ENCODE measurements around the gene OCA2. TPM values are rescaled to one million over a fixed set of nuclear protein-coding genes. Genes with fewer than 3 reads are reported as not detected.

Gene OCA2
- total RNA-seq, 1 experiment from 2014 or later, result 0.57 TPM

DNA sequence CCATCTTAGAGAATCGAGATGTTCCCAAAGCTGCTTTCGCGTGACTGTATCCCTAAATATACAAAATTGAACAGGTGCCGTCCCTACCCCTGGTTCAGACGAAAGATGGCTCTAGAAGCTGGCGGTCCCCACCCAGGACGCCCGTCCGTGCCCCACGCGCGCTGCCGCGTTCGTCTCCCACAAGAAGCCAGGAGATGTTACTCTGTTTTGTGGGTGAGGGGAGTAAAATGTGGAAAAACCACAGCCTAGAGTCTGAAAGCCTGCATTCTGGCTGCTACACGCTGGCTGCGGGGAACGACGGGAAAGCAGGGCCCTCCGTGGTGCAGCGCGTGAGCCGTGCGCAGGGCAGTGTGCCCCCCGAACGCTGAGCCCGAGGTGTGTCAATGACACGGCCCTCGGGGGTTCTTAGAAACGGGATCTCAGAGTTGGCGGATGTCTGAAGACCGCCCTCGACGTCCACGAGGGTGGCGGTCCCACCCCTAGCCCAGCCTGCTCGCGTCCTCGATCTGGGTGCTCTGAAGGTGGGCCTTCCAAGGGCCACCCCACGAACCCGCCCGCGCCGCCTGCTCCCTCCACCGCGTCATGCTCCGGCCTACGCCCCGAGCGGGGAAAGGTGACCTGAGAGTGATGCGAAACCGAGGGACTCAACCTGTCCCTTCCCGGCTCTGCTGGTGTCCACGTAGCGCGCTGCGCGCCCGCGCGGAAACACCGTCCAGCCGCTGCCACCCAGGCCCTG, 95.6 kb downstream of the OCA2 start:
- Mint-ChIP-seq H3K27me3 (ENCODE audit: insufficient read depth, unreplicated experiment) (peaks cover 6% of the 10 kb centered on the region), H3K4me3 (ENCODE audit: unreplicated experiment) (no peak overlapping the region), H3K9me3 (ENCODE audit: unreplicated experiment) (no peaks in the 10 kb centered on the region), H3K27ac (ENCODE audit: unreplicated experiment) (no peak overlapping the region), H3K36me3 (ENCODE audit: insufficient read depth, unreplicated experiment) (no peaks in the 10 kb centered on the region), H3K4me1 (ENCODE audit: low read depth, unreplicated experiment) (no peaks in the 10 kb centered on the region)
- Histone ChIP-seq H3K9me3 (peaks cover 3% of the 10 kb centered on the region), H3K4me3 (ENCODE audit: low read depth, low read length) (no peak overlapping the region), H3K27me3 (replicated peaks; ENCODE audit: control insufficient read depth, insufficient read depth, low read length) (no peaks in the 10 kb centered on the region), H3K4me1 (no peaks in the 10 kb centered on the region), H3K36me3 (ENCODE audit: control insufficient read depth, insufficient read depth, low read length) (no peaks in the 10 kb centered on the region)
- BruUV-seq (replicated peaks), result no TSS peak
- intact Hi-C loops (cut with micrococcal nuclease; ENCODE audit: unreplicated experiment), result no loop called here
- CTCF ChIA-PET, result no interaction called here
- POLR2A ChIA-PET, result no interaction called here
- TF ChIP-seq, protein P1, sequence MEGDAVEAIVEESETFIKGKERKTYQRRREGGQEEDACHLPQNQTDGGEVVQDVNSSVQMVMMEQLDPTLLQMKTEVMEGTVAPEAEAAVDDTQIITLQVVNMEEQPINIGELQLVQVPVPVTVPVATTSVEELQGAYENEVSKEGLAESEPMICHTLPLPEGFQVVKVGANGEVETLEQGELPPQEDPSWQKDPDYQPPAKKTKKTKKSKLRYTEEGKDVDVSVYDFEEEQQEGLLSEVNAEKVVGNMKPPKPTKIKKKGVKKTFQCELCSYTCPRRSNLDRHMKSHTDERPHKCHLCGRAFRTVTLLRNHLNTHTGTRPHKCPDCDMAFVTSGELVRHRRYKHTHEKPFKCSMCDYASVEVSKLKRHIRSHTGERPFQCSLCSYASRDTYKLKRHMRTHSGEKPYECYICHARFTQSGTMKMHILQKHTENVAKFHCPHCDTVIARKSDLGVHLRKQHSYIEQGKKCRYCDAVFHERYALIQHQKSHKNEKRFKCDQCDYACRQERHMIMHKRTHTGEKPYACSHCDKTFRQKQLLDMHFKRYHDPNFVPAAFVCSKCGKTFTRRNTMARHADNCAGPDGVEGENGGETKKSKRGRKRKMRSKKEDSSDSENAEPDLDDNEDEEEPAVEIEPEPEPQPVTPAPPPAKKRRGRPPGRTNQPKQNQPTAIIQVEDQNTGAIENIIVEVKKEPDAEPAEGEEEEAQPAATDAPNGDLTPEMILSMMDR (IDR thresholded peaks at IDR 0.05; ENCODE audit: insufficient read depth in 1 of 2, low read depth in 1 of 2, low read length in 1 of 2, severe bottlenecking in 1 of 2, unreplicated experiment in 1 of 2), result no peak
- no peak for DNase-seq

DNA sequence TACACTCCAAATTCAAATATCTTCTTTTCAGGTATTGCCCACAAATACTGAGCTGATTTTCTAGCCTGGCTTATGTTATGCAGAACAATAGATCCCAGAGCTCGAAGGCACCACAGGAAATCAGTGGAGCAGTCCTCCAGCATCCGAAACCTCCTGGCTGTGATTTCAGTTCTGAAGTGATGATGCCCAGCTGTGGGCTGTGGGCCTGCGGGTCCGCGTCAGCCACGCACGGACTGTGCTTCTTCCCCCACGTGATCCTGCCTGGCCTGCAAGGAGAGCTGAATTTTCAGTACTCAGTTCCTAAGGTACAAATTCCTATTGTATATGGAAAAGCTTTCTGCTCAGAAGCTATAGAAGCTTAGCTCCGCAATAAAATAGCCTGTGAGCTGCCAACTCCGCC, 96.2 kb downstream of the OCA2 start:
- no peak overlapping the region for H3K4me3 ChIP-seq (ENCODE audit: low read depth, low read length)
- TF ChIP-seq, protein P1 (IDR thresholded peaks at IDR 0.05; ENCODE audit: insufficient read depth in 1 of 2, low read depth in 1 of 2, low read length in 1 of 2, severe bottlenecking in 1 of 2, unreplicated experiment in 1 of 2), result no peak
- CTCF ChIA-PET, result no interaction called here
- intact Hi-C loops (cut with micrococcal nuclease; ENCODE audit: unreplicated experiment), result no loop called here
- no peaks in the 10 kb centered on the region for H3K27me3 ChIP-seq (replicated peaks; ENCODE audit: control insufficient read depth, insufficient read depth, low read length)
- Mint-ChIP-seq H3K9me3 (ENCODE audit: unreplicated experiment) (no peaks in the 10 kb centered on the region), H3K36me3 (ENCODE audit: insufficient read depth, unreplicated experiment) (no peaks in the 10 kb centered on the region), H3K4me1 (ENCODE audit: low read depth, unreplicated experiment) (no peaks in the 10 kb centered on the region), H3K27me3 (ENCODE audit: insufficient read depth, unreplicated experiment) (peaks cover 6% of the 10 kb centered on the region), H3K27ac (ENCODE audit: unreplicated experiment) (no peak overlapping the region), H3K4me3 (ENCODE audit: unreplicated experiment) (no peak overlapping the region)
- H3K9me3 ChIP-seq, result peaks cover 3% of the 10 kb centered on the region
- POLR2A ChIA-PET, result no interaction called here
- no peaks in the 10 kb centered on the region for H3K36me3 ChIP-seq (ENCODE audit: control insufficient read depth, insufficient read depth, low read length)
- H3K4me1 ChIP-seq, result no peaks in the 10 kb centered on the region
- no TSS peak for BruUV-seq (replicated peaks)
- no peak for DNase-seq

DNA sequence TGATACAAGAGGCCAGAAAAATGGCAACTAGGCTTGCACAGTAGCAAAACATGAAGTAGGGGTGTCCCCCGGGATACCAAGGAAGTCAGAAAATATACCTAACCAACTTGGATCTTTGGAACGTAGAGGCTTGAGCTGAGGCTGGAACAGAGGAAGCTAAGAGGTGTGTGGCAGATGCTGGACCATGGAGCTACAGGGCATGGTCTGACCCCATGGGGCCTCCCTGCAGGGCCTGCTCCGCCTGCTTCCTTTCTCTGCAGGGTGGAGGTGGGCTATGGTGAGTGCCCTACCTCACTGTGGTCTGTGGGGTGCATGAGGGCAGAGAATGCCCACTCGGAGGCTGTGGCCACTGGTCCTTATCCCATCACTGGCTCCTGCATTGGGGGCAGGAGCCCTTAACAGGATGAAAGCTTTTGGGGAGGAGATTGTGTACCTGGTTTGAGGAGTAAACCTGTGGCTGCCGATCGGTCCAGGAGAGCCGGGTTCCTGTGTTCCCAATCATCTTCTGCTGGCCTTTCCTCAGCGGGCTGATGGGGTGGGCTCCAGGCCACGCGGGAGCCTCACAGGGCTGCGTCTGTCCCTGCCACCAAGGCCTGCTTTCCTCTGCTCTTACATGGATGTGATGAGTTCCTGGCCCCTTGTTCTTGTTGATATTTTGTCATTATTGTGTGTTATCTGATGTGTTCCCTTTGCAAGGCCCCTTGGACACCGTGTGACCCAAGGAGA, 96.8 kb downstream of the OCA2 start:
- Mint-ChIP-seq H3K27me3 (ENCODE audit: insufficient read depth, unreplicated experiment) (peaks cover 6% of the 10 kb centered on the region), H3K4me1 (ENCODE audit: low read depth, unreplicated experiment) (no peaks in the 10 kb centered on the region), H3K9me3 (ENCODE audit: unreplicated experiment) (peaks cover under 1% of the 10 kb centered on the region), H3K27ac (ENCODE audit: unreplicated experiment) (no peak overlapping the region), H3K4me3 (ENCODE audit: unreplicated experiment) (no peak overlapping the region), H3K36me3 (ENCODE audit: insufficient read depth, unreplicated experiment) (no peaks in the 10 kb centered on the region)
- Histone ChIP-seq H3K4me1 (no peaks in the 10 kb centered on the region), H3K27me3 (replicated peaks; ENCODE audit: control insufficient read depth, insufficient read depth, low read length) (no peaks in the 10 kb centered on the region), H3K9me3 (peaks cover 3% of the 10 kb centered on the region), H3K36me3 (ENCODE audit: control insufficient read depth, insufficient read depth, low read length) (no peaks in the 10 kb centered on the region), H3K4me3 (ENCODE audit: low read depth, low read length) (no peak overlapping the region)
- TF ChIP-seq, protein P1 (IDR thresholded peaks at IDR 0.05; ENCODE audit: insufficient read depth in 1 of 2, low read depth in 1 of 2, low read length in 1 of 2, severe bottlenecking in 1 of 2, unreplicated experiment in 1 of 2), result no peak
- no peak for DNase-seq
- ChIA-PET CTCF (no interaction called here), POLR2A (no interaction called here)
- intact Hi-C loops (cut with micrococcal nuclease; ENCODE audit: unreplicated experiment), result no loop called here
- no TSS peak for BruUV-seq (replicated peaks)

All from Caco-2 (cell line).